Vagina (tissue), 2 donors: Measurements from ENCODE around the gene SLC39A12.

Source experiments
- POLR2A ChIP-seq, 2 donors: fragments of 450-650 bp; IDR thresholded peaks; one replicate each; pipeline ENCODE4 v1.6.1; 2017; ENCODE audit warnings: antibody characterized with exemption in 2 of 2, mild to moderate bottlenecking in 2 of 2, moderate library complexity in 2 of 2
- POLR2AphosphoS5 ChIP-seq, 2 donors: sonication (generic); formaldehyde crosslinking; IDR thresholded peaks; one replicate each; pipeline ENCODE4 v1.9.0; 2017; ENCODE audit warnings: antibody characterized with exemption in 2 of 2, mild to moderate bottlenecking in 2 of 2, low read depth in 1 of 2; ENCODE audit not compliant: insufficient read depth in 1 of 2
- TF ChIP-seq, protein P1 (sequence below), 3 experiments: fragments of 450-650 bp in 2 of 3; fragments of 200-600 bp in 1 of 3; sonication (generic) in 1 of 3; IDR thresholded peaks; one replicate each; pipeline ENCODE4 v1.5.1; 2017 to 2019; ENCODE audit warnings: antibody characterized with exemption in 3 of 3, mild to moderate bottlenecking in 2 of 3, moderate library complexity in 2 of 3

DNA sequence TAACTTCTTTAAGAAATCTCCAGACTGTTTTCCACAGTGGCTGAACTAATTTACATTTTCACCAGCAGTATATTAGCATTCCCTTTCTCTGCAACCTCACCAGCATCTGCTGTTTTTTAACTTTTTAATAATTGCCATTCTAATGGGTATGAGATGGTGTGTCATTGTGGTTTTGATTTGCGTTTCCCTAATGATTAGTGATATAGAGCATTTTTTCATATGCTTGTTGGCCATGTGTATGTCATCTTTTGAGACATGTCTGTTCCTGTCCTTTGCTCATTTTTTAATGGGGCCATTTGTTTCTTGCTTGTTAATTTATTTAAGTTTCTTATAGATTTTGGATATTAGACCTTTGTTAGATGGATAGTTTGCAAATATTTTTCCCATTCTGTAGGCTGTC is 68.8 kb downstream of the SLC39A12 start:
- no peak for TF ChIP-seq POLR2A (IDR thresholded peaks at IDR 0.05)
- TF ChIP-seq, protein P1, sequence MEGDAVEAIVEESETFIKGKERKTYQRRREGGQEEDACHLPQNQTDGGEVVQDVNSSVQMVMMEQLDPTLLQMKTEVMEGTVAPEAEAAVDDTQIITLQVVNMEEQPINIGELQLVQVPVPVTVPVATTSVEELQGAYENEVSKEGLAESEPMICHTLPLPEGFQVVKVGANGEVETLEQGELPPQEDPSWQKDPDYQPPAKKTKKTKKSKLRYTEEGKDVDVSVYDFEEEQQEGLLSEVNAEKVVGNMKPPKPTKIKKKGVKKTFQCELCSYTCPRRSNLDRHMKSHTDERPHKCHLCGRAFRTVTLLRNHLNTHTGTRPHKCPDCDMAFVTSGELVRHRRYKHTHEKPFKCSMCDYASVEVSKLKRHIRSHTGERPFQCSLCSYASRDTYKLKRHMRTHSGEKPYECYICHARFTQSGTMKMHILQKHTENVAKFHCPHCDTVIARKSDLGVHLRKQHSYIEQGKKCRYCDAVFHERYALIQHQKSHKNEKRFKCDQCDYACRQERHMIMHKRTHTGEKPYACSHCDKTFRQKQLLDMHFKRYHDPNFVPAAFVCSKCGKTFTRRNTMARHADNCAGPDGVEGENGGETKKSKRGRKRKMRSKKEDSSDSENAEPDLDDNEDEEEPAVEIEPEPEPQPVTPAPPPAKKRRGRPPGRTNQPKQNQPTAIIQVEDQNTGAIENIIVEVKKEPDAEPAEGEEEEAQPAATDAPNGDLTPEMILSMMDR (IDR thresholded peaks at IDR 0.05), result no peak
- no peak for TF ChIP-seq POLR2AphosphoS5 (IDR thresholded peaks at IDR 0.05; ENCODE audit: insufficient read depth in 1 of 2, low read depth in 1 of 2)
